Left ventricle myocardium inferior (tissue), 1 donor: ENCODE measurements around the gene DPCD. TPM values are rescaled to one million over a fixed set of nuclear protein-coding genes. Genes with fewer than 3 reads are reported as not detected.
"Not testable (repeated sequence)": the region's sequence is repeated elsewhere in the genome, so short reads cannot be mapped to it uniquely, and the experiment has no call there.

Source experiments
- DNase-seq: peaks from one replicate; pipeline ENCODE4 v3.0.0-alpha.2; 2020
- H3K27ac ChIP-seq: fragments of 200-600 bp; replicated peaks from 2 replicates; pipeline ENCODE4 v1.8.0; 2021
- H3K27me3 ChIP-seq: fragments of 200-600 bp; 2 replicates; pipeline ENCODE4 v1.8.0; 2021; ENCODE audit warnings: low read depth
- H3K36me3 ChIP-seq: fragments of 200-600 bp; 2 replicates; pipeline ENCODE4 v1.8.0; 2021
- H3K4me1 ChIP-seq: fragments of 200-600 bp; 2 replicates; pipeline ENCODE4 v1.8.0; 2021
- H3K4me3 ChIP-seq: fragments of 200-600 bp; 2 replicates; pipeline ENCODE4 v1.8.0; 2021; ENCODE audit warnings: mild to moderate bottlenecking, moderate library complexity
- H3K9me3 ChIP-seq: fragments of 200-600 bp; replicated peaks from 2 replicates; pipeline ENCODE4 v1.8.0; 2021
- intact Hi-C: fragments of 100-400 bp; cut with micrococcal nuclease; formaldehyde crosslinking; loops from one replicate; pipeline ENCODE4 v1.11.0; 2022
- total RNA-seq: library from RNA; stranded (reverse); fragmentation: NEBNext Ultra II Directional; extraction: Animal tissue kit (Norgen Biotek cat#: 25700); gene quantifications from one replicate; pipeline ENCODE4 v1.2.1, GENCODE V29; 2021
- TF ChIP-seq, protein P1 (sequence below): fragments of 200-600 bp; IDR thresholded peaks from 2 replicates; pipeline ENCODE4 v1.8.0; 2021; ENCODE audit warnings: antibody characterized with exemption, mild to moderate bottlenecking, borderline replicate concordance
- donor health status: DM: no; HTN: yes; CAD: no; lungs with severe emphysema.

The DPCD gene
- total RNA-seq, 1 donor from 2014 or later = 24.0 TPM

DNA sequence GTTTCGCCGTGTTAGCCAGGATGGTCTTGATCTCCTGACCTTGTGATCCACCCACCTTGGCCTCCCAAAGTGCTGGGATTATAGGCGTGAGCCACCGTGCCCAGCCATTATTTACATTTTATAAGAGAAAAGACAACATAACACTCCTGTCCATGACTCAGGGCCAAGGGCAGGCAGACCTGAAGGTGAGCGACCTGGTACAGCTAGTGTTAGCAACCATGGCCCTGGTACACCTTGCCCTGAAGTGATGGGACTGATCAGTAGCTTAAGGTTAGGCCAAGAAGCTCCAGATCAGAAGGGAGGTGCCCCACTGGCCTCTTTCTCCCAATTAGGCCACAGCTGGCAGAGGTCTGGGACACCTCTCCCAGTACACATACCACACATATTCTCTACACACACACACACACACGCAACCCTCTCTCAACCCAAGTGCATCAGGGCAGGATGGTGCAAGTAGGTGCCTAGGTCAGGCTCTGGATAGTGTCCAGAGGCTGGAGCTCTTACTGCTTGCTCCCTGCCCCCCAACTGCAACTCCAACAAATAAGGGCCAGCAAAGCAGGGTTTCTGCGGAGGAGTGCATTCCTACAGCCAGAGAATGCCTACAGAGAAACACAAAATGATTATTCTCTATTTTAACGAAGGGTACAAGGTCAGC is 43.8 kb downstream of the DPCD start:
- H3K27me3 ChIP-seq = no peaks in the 10 kb centered on the region
- no peak overlapping the region for H3K27ac ChIP-seq
- H3K36me3 ChIP-seq = peaks cover 16% of the 10 kb centered on the region
- TF ChIP-seq, protein P1, sequence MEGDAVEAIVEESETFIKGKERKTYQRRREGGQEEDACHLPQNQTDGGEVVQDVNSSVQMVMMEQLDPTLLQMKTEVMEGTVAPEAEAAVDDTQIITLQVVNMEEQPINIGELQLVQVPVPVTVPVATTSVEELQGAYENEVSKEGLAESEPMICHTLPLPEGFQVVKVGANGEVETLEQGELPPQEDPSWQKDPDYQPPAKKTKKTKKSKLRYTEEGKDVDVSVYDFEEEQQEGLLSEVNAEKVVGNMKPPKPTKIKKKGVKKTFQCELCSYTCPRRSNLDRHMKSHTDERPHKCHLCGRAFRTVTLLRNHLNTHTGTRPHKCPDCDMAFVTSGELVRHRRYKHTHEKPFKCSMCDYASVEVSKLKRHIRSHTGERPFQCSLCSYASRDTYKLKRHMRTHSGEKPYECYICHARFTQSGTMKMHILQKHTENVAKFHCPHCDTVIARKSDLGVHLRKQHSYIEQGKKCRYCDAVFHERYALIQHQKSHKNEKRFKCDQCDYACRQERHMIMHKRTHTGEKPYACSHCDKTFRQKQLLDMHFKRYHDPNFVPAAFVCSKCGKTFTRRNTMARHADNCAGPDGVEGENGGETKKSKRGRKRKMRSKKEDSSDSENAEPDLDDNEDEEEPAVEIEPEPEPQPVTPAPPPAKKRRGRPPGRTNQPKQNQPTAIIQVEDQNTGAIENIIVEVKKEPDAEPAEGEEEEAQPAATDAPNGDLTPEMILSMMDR = no peak
- intact Hi-C loops = no loop called here
- no peaks in the 10 kb centered on the region for H3K9me3 ChIP-seq
- H3K4me1 ChIP-seq = peaks cover 24% of the 10 kb centered on the region
- H3K4me3 ChIP-seq = no peak overlapping the region
- no peak for DNase-seq

DNA sequence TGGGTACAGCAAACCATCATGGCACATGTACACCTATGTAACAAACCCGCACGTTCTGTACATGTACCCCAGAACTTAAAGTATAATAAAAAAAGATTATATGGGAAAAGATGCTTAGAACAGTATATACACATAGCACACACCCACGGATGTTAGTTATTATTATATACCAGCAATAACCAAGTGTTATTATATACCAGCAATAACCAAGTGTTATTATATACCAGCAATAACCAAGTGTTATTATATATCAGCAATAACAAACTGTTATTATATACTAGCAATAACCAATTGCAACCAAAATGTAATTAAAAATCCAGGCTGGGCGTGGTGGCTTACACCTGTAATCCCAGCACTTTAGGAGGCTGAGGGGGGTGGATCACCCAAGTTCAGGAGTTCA is 45.4 kb downstream of the DPCD start:
- intact Hi-C loops, H3K27ac ChIP-seq, H3K27me3 ChIP-seq, H3K4me3 ChIP-seq, H3K9me3 ChIP-seq, DNase-seq: not testable (repeated sequence)
- Histone ChIP-seq H3K4me1 (peaks cover 24% of the 10 kb centered on the region), H3K36me3 (peaks cover 27% of the 10 kb centered on the region)

DNA sequence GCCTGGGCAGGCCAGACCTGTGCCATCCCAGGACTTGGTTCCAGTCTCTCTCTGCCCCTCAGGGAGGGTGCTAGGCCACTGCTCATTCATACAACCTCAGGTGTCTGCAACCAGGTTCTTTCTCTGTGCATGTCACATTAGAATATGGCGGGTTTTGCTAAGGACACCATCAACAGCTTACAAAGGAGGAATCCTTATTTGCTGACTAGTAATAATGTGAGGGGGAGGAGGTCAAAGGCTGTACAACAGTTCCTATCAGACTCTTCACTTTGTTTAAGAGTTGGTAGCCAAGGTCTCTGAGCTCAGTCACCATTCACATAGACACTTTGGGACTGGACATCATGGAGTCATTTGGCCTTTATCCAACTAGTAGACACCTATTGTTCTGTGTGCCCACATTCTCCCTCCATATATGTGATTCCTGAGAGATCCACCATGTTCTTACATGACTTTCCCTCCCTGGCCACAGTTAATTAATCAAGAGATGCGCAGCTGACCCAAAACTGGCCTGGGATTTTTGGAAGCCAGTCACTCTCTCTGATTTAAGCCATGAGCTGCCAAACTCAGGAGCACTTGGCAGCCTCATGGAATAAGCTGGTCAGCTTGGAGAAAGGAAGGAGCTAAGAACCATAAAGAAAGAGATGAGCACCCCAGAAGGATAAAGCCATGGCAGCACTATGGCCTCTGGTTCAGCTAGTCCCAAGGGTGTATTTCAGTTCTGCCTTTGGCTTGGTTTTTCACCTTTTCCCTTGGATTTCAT is 51.2 kb downstream of the DPCD start:
- H3K27ac ChIP-seq = no peak overlapping the region
- DNase-seq = no peak
- H3K4me3 ChIP-seq = no peak overlapping the region
- no peaks in the 10 kb centered on the region for H3K9me3 ChIP-seq
- peaks cover 24% of the 10 kb centered on the region for H3K36me3 ChIP-seq
- H3K4me1 ChIP-seq = no peaks in the 10 kb centered on the region
- intact Hi-C loops = no loop called here
- no peaks in the 10 kb centered on the region for H3K27me3 ChIP-seq
- TF ChIP-seq, protein P1 = no peak

GRCh38 chr10:101643546-101643945 is 55.4 kb downstream of the DPCD start:
- no peaks in the 10 kb centered on the region for H3K36me3 ChIP-seq
- H3K4me3 ChIP-seq = no peak overlapping the region
- TF ChIP-seq, protein P1 = no peak
- DNase-seq = no peak
- intact Hi-C loops = no loop called here
- no peaks in the 10 kb centered on the region for H3K27me3 ChIP-seq
- H3K4me1 ChIP-seq = peaks cover 13% of the 10 kb centered on the region
- H3K27ac ChIP-seq = no peak overlapping the region
- no peaks in the 10 kb centered on the region for H3K9me3 ChIP-seq

DNA sequence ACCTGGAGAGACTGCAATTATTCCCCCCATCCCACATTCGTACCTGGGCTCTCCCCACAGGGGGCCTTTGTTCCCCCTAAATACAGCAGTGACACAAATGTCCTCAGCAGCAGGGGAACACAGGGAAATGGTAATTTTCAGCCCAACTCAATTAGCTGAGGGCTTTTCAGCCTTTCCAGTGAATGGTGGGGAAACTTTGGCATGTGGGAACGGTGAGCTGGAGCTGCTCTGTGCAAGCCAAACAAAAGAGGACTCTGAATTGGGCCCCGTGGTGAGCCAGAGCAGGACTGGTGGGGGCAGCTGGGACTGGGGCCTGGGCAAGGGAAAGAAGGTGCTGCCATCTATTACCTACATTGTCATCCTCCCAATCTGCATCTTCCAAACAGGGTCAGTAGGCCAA is 55.9 kb downstream of the DPCD start:
- H3K27ac ChIP-seq = no peak overlapping the region
- TF ChIP-seq, protein P1 = no peak
- intact Hi-C loops = no loop called here
- DNase-seq = no peak
- H3K27me3 ChIP-seq = no peaks in the 10 kb centered on the region
- no peaks in the 10 kb centered on the region for H3K9me3 ChIP-seq
- H3K4me1 ChIP-seq = peaks cover 13% of the 10 kb centered on the region
- H3K36me3 ChIP-seq = no peaks in the 10 kb centered on the region
- H3K4me3 ChIP-seq = no peak overlapping the region

DNA sequence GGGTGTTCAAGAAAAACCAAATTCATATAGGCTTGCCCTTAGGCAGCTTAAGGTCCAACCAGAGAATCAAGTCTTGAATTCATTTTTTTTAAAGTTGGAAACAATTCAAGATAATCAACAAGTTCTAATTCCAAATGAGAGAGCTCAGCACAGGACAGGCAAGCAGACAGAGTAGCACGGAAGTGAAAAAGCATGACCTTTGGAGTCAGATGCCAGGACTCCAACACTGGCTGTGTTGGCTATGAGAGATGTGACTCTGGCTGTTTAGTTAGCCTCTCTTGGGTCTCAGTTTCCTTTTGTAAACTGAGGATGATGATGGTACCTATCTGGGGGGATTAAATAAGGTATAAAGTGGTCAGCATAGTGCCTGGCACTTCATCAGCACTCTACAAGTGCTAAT is 57.5 kb downstream of the DPCD start:
- Histone ChIP-seq H3K9me3 (no peaks in the 10 kb centered on the region), H3K36me3 (no peaks in the 10 kb centered on the region), H3K4me1 (peaks cover 13% of the 10 kb centered on the region), H3K27ac (no peak overlapping the region), H3K27me3 (no peaks in the 10 kb centered on the region), H3K4me3 (no peak overlapping the region)
- TF ChIP-seq, protein P1 = no peak
- intact Hi-C loops = no loop called here
- no peak for DNase-seq
